Uterus (tissue), 2 donors: ENCODE results near the gene ARHGEF1.

ENCODE experiments used
- CTCF ChIP-seq, 4 experiments: fragments of 200-600 bp in 2 of 4; fragments of 450-650 bp in 2 of 4; sonication (generic) in 2 of 4; IDR thresholded peaks; one replicate each; pipeline ENCODE4 v1.5.1; 2016 to 2019; ENCODE audit warnings: antibody characterized with exemption in 4 of 4, mild to moderate bottlenecking in 2 of 4, moderate library complexity in 1 of 4
- POLR2A ChIP-seq, 2 donors: fragments of 450-650 bp; IDR thresholded peaks; one replicate each; pipeline ENCODE4 v1.6.1; 2016; ENCODE audit warnings: antibody characterized with exemption in 2 of 2, mild to moderate bottlenecking in 1 of 2, moderate library complexity in 1 of 2

- TF ChIP-seq CTCF (IDR thresholded peaks at IDR 0.05) (no peak), POLR2A (IDR thresholded peaks at IDR 0.05) (no peak)
Measured at GRCh38 chr19:41837981-41838708, 44.8 kb upstream of the ARHGEF1 start.
